ENCODE data around the gene TRIP13.

- TF ChIP-seq YY1 (tag by site-specific recombination; IDR thresholded peaks at IDR 0.05) (no peak), ZNF248 (tag by site-specific recombination; IDR thresholded peaks at IDR 0.05) (no peak), ZNF335 (tag by site-specific recombination; conservative IDR thresholded peaks at IDR 0.05) (no peak), TCF7L2 (IDR thresholded peaks at IDR 0.05; ENCODE audit: borderline replicate concordance, low read depth, low read length) (no peak), CTCF (tag by site-specific recombination; IDR thresholded peaks at IDR 0.05) (no peak), ZNF768 (tag by site-specific recombination; IDR thresholded peaks at IDR 0.05) (no peak), ZNF16 (tag by site-specific recombination; IDR thresholded peaks at IDR 0.05; ENCODE audit: low read depth) (no peak), ZNF555 (tag by site-specific recombination; conservative IDR thresholded peaks at IDR 0.05) (no peak)
Measured at GRCh38 chr5:910769-911160, 18.1 kb downstream of the TRIP13 start.

Measured in HEK293 (cell line).